HCT116 (cell line): ENCODE measurements around the gene UGT2B15. TPM values are rescaled to one million over a fixed set of nuclear protein-coding genes. Genes with fewer than 3 reads are reported as not detected.
"Not testable (repeated sequence)": the region's sequence is repeated elsewhere in the genome, so short reads cannot be mapped to it uniquely, and the experiment has no call there.

Source experiments
- ATAC-seq: fragments of 200-7000 bp; cut with Tn5 transposase; 2 replicates; pipeline ENCODE4 v1.9.1; 2020; ENCODE audit warnings: mild to moderate bottlenecking, moderate library complexity
- BruUV-seq: library from RNA; stranded (reverse); fragments of 400-500 nt; replicated peaks from 2 replicates; lab custom pipeline; 2021; lab: Mats Ljungman, UMichigan
- CTCF ChIA-PET: fragments of 300-600 bp; sonication (Branson Sonifier 250); formaldehyde crosslinking; loops from one replicate; lab custom pipeline; 2021; ENCODE audit warnings: antibody characterized with exemption; lab: Charles Lee
- POLR2A ChIA-PET: fragments of 300-600, 350-600 bp; sonication (Branson Sonifier 250); formaldehyde crosslinking; loops from one replicate; lab custom pipeline; 2021; ENCODE audit warnings: antibody characterized with exemption; lab: Charles Lee
- RAD21 ChIA-PET, 2 experiments: fragments of 300-600 bp; sonication (Branson Sonifier 250); formaldehyde crosslinking; loops; one replicate each; lab custom pipeline; 2023; ENCODE audit warnings: low total read pairs in 2 of 2; ENCODE audit not compliant: uncharacterized antibody in 2 of 2, unreplicated experiment in 2 of 2, low non-redundant PET in 1 of 2; lab: Charles Lee
- DNase-seq: peaks from one replicate; pipeline ENCODE4 v3.0.0-alpha.2; 2010; ENCODE audit warnings: low read depth, low spot score
- H2AFZ ChIP-seq: fragments of 200-600 bp; shearing (Covaris generic), sonication (generic); 2 replicates; pipeline ENCODE4 v1.6.1; 2017; ENCODE audit warnings: low read depth, mixed run types, mixed read lengths, antibody characterized with exemption, low read length; ENCODE audit not compliant: poor library complexity, severe bottlenecking
- H3K27ac ChIP-seq: 2 replicates; pipeline ENCODE4 v1.5.1; 2012; ENCODE audit warnings: low read depth, low read length
- H3K27me3 ChIP-seq: fragments of 200-600 bp; sonication (generic); 2 replicates; pipeline ENCODE4 v1.6.1; 2016; ENCODE audit warnings: mixed run types, low read length, mixed read lengths; ENCODE audit not compliant: insufficient read depth
- H3K36me3 ChIP-seq, 2 experiments: fragments of 200-500 bp in 1 of 2; fragments of 200-600 bp in 1 of 2; sonication (Bioruptor generic) in 1 of 2; sonication (generic) in 1 of 2; 2 replicates each; pipeline versions ENCODE4 v1.5.1 to v1.6.1; 2014 to 2016; ENCODE audit warnings: low read length in 2 of 2, inconsistent platforms in 1 of 2, mixed read lengths in 1 of 2, mixed run types in 1 of 2; ENCODE audit not compliant: insufficient read depth in 2 of 2, control insufficient read depth in 1 of 2
- H3K4me1 ChIP-seq, 2 experiments: fragments of 200-600 bp in 1 of 2; sonication (generic) in 1 of 2; 2 replicates each; pipeline versions ENCODE4 v1.5.1 to v1.6.1; 2012 to 2017; ENCODE audit warnings: low read length in 2 of 2, inconsistent platforms in 1 of 2, mild to moderate bottlenecking in 1 of 2, mixed read lengths in 1 of 2, mixed run types in 1 of 2, moderate library complexity in 1 of 2; ENCODE audit not compliant: insufficient read depth in 2 of 2, control insufficient read depth in 1 of 2
- H3K4me2 ChIP-seq: fragments of 200-600 bp; sonication (generic); 2 replicates; pipeline ENCODE4 v1.6.1; 2017; ENCODE audit warnings: mixed run types, low read length, mixed read lengths
- H3K4me3 ChIP-seq, 2 experiments: fragments of 200-600 bp in 1 of 2; sonication (generic) in 1 of 2; replicated peaks in 1 of 2; 2 replicates each; pipeline ENCODE4 v1.5.1; 2011 to 2016; ENCODE audit warnings: low read length in 2 of 2, control low read depth in 1 of 2, low read depth in 1 of 2, mild to moderate bottlenecking in 1 of 2, mixed read lengths in 1 of 2, mixed run types in 1 of 2
- H3K79me2 ChIP-seq: fragments of 200-600 bp; sonication (generic); 2 replicates; pipeline ENCODE4 v1.6.1; 2017; ENCODE audit warnings: mild to moderate bottlenecking, mixed run types, low read length, moderate library complexity, mixed read lengths; ENCODE audit not compliant: insufficient read depth
- H3K9ac ChIP-seq: fragments of 200-600 bp; sonication (generic); 2 replicates; pipeline ENCODE4 v1.6.1; 2016; ENCODE audit warnings: low read length, mixed read lengths
- H3K9me2 ChIP-seq: fragments of 200-600 bp; sonication (generic), shearing (Covaris generic); 2 replicates; pipeline ENCODE4 v1.6.1; 2017; ENCODE audit warnings: mixed run types, mild to moderate bottlenecking, moderate library complexity; ENCODE audit not compliant: insufficient read depth
- H3K9me3 ChIP-seq, 2 experiments: fragments of 200-500 bp in 1 of 2; fragments of 200-600 bp in 1 of 2; sonication (Bioruptor generic) in 1 of 2; sonication (generic) in 1 of 2; 2 replicates each; pipeline ENCODE4 v1.6.1; 2014 to 2017; ENCODE audit warnings: low read length in 2 of 2, mixed read lengths in 2 of 2, inconsistent platforms in 1 of 2, low read depth in 1 of 2, mild to moderate bottlenecking in 1 of 2, mixed run types in 1 of 2, moderate library complexity in 1 of 2; ENCODE audit not compliant: control insufficient read depth in 1 of 2, insufficient read depth in 1 of 2
- H4K20me1 ChIP-seq: fragments of 200-600 bp; sonication (generic), shearing (Covaris generic); 2 replicates; pipeline ENCODE4 v1.6.1; 2017; ENCODE audit warnings: mixed run types, mild to moderate bottlenecking, moderate library complexity; ENCODE audit not compliant: insufficient read depth
- CTCF ChIP-seq, 3 experiments: fragments of 200-600 bp in 1 of 3; sonication (generic) in 1 of 3; IDR thresholded peaks in 2 of 3; conservative IDR thresholded peaks in 1 of 3; 2 replicates each; pipeline ENCODE4 v1.5.1; 2012 to 2017; ENCODE audit warnings: low read depth in 2 of 3, low read length in 2 of 3, antibody characterized with exemption in 1 of 3, borderline replicate concordance in 1 of 3, control low read depth in 1 of 3, mild to moderate bottlenecking in 1 of 3, mixed read lengths in 1 of 3, mixed run types in 1 of 3, moderate library complexity in 1 of 3; ENCODE audit not compliant: insufficient read depth in 1 of 3
- FOSL1 ChIP-seq: IDR thresholded peaks from 2 replicates; pipeline ENCODE4 v1.6.1; 2012; ENCODE audit warnings: low read depth
- POLR2A ChIP-seq: IDR thresholded peaks from 2 replicates; pipeline ENCODE4 v1.7.0; 2011; ENCODE audit warnings: borderline replicate concordance; ENCODE audit not compliant: insufficient read depth, insufficient read length; ENCODE audit errors: extremely low read depth
- POLR2AphosphoS5 ChIP-seq: IDR thresholded peaks from 2 replicates; pipeline ENCODE4 v1.6.1; 2011; ENCODE audit warnings: mild to moderate bottlenecking, low read depth, low read length, moderate library complexity
- YY1 ChIP-seq: IDR thresholded peaks from 2 replicates; pipeline ENCODE4 v1.6.1; 2011; ENCODE audit warnings: low read length, low read depth, moderate library complexity, mild to moderate bottlenecking; ENCODE audit not compliant: insufficient replicate concordance; ENCODE audit errors: extremely low read depth
- ZNF274 ChIP-seq: fragments of 200-500 bp; sonication (Bioruptor generic); IDR thresholded peaks from 2 replicates; pipeline ENCODE4 v1.6.1; 2014; ENCODE audit warnings: mild to moderate bottlenecking, low read depth, low read length, inconsistent platforms
- intact Hi-C: fragments of 100-400 bp; cut with micrococcal nuclease; formaldehyde crosslinking; loops from 2 replicates; pipeline ENCODE4 v1.10.0; 2022
- total RNA-seq: library from RNA; stranded (reverse); gene quantifications from one replicate; pipeline ENCODE4 v1.2.1, GENCODE V29; 2021; ENCODE audit not compliant: unreplicated experiment

UGT2B15 gene
- total RNA-seq, 1 experiment from 2014 or later = 0.17 TPM

- CTCF ChIA-PET = no interaction called here
These were observed 12.6 kb upstream of the UGT2B15 start for GRCh38 chr4:68683034-68683433.

GRCh38 chr4:68681298-68681697 is 10.8 kb upstream of the UGT2B15 start:
- ATAC-seq, H2AFZ ChIP-seq, H3K9me3 ChIP-seq, POLR2A ChIA-PET, CTCF ChIA-PET, H3K79me2 ChIP-seq, RAD21 ChIA-PET, H3K4me1 ChIP-seq, H3K36me3 ChIP-seq, H3K4me3 ChIP-seq, DNase-seq, H4K20me1 ChIP-seq, H3K9ac ChIP-seq, H3K27me3 ChIP-seq, BruUV-seq, H3K9me2 ChIP-seq, H3K27ac ChIP-seq, intact Hi-C loops, H3K4me2 ChIP-seq: not testable (repeated sequence)

More at GRCh38 chr4:68683034-68683433, 12.6 kb upstream of the UGT2B15 start:
- H3K9me2 ChIP-seq = no peaks in the 10 kb centered on the region
- no peak for DNase-seq
- TF ChIP-seq YY1 (no peak), POLR2A (no peak), CTCF (IDR thresholded peaks at IDR 0.05 in 2 of 3, conservative IDR thresholded peaks at IDR 0.05 in 1 of 3; ENCODE audit: borderline replicate concordance in 1 of 3, insufficient read depth in 1 of 3, low read depth in 2 of 3, low read length in 2 of 3) (no peak), ZNF274 (no peak), FOSL1 (no peak), POLR2AphosphoS5 (no peak)
- TF ChIP-seq, all 23 proteins: peak for 0
- H3K79me2 ChIP-seq = no peaks in the 10 kb centered on the region
- peaks cover 0 to 3% of the 10 kb centered on the region in 2 experiments; a peak in 1 of 4 replicates for H3K4me1 ChIP-seq
- no peak for ATAC-seq
- intact Hi-C loops = no loop called here
- no peak overlapping the region for H2AFZ ChIP-seq
- ChIA-PET RAD21 (no interaction called here), POLR2A (no interaction called here)
- H3K4me2 ChIP-seq = no peak overlapping the region
- H3K9ac ChIP-seq = no peak overlapping the region
- no peak overlapping the region for H3K27ac ChIP-seq
- BruUV-seq = no TSS peak
- no peak overlapping the region for H3K4me3 ChIP-seq
- no peaks in the 10 kb centered on the region for H3K9me3 ChIP-seq
- no peaks in the 10 kb centered on the region for H3K27me3 ChIP-seq
- no peaks in the 10 kb centered on the region for H4K20me1 ChIP-seq
- no peaks in the 10 kb centered on the region for H3K36me3 ChIP-seq
